GM19467 (cell line): ENCODE data around the gene LGALS3.

Experiments
- ATAC-seq: cut with Tn5 transposase; IDR thresholded peaks from one replicate; pipeline ENCODE4 v1.9.1; 2021; ENCODE audit warnings: mild to moderate bottlenecking, moderate library complexity; ENCODE audit not compliant: unreplicated experiment

Gene LGALS3

GRCh38 chr14:55129428-55130195 is 560 bp downstream of the LGALS3 start:
- peak; percentile 53 for ATAC-seq

GRCh38 chr14:55130196-55130550 is 1.1 kb downstream of the LGALS3 start:
- no peak for ATAC-seq

GRCh38 chr14:55131370-55132137 is 2.5 kb downstream of the LGALS3 start:
- ATAC-seq: no peak

GRCh38 chr14:55133416-55133815 is 4.4 kb downstream of the LGALS3 start:
- ATAC-seq: no peak

GRCh38 chr14:55136241-55136640 is 7.2 kb downstream of the LGALS3 start:
- ATAC-seq: no peak

- ATAC-seq: no peak
Observed at GRCh38 chr14:55136885-55137786, 8.1 kb downstream of the LGALS3 start.

- ATAC-seq: no peak
Observed at GRCh38 chr14:55138091-55138490, 9.0 kb downstream of the LGALS3 start.

- no peak for ATAC-seq
Observed at GRCh38 chr14:55139141-55139540, 10.1 kb downstream of the LGALS3 start.

- ATAC-seq: no peak
Observed at GRCh38 chr14:55139696-55140509, 10.9 kb downstream of the LGALS3 start.

- no peak for ATAC-seq
Observed at GRCh38 chr14:55141825-55142224, 12.8 kb downstream of the LGALS3 start.

GRCh38 chr14:55142466-55142865 is 13.4 kb downstream of the LGALS3 start:
- no peak for ATAC-seq

GRCh38 chr14:55146425-55146824 is 17.4 kb downstream of the LGALS3 start:
- no peak for ATAC-seq

GRCh38 chr14:55151601-55152000 is 22.5 kb downstream of the LGALS3 start:
- ATAC-seq: no peak

GRCh38 chr14:55152052-55152753 is 23.2 kb downstream of the LGALS3 start:
- no peak for ATAC-seq

GRCh38 chr14:55153951-55154350 is 24.9 kb downstream of the LGALS3 start:
- no peak for ATAC-seq

GRCh38 chr14:55157080-55157479 is 28.0 kb downstream of the LGALS3 start:
- no peak for ATAC-seq

GRCh38 chr14:55158412-55158811 is 29.4 kb downstream of the LGALS3 start:
- no peak for ATAC-seq

- no peak for ATAC-seq
Observed at GRCh38 chr14:55160989-55161388, 31.9 kb downstream of the LGALS3 start.

- ATAC-seq: no peak
Observed at GRCh38 chr14:55170526-55170925, 41.5 kb downstream of the LGALS3 start.

- ATAC-seq: no peak
Observed at GRCh38 chr14:55180006-55180405, 51.0 kb downstream of the LGALS3 start.
